CD14-positive monocyte (primary cell): Measurements from ENCODE around the gene ZNF160. TPM values are rescaled to one million over a fixed set of nuclear protein-coding genes. Genes with fewer than 3 reads are reported as not detected.
A peak's percentile ranks its signal among the peaks of the same experiment; 100 is the strongest.

ENCODE experiments used
- DNase-seq, 3 donors: peaks; one replicate each; pipeline ENCODE4 v3.0.0-alpha.2; 2011 to 2022
- H2AFZ ChIP-seq: 2 replicates; pipeline ENCODE4 v1.6.0; 2012; ENCODE audit warnings: mild to moderate bottlenecking, low read depth, low read length, inconsistent platforms; ENCODE audit not compliant: insufficient read depth, poor library complexity, severe bottlenecking
- H3K27ac ChIP-seq, 2 donors: 1 replicate in 1 of 2; 2 replicates in 1 of 2; pipeline ENCODE4 v1.5.1; 2012 to 2013; ENCODE audit warnings: low read length in 2 of 2, control low read depth in 1 of 2, inconsistent platforms in 1 of 2, low read depth in 1 of 2, mild to moderate bottlenecking in 1 of 2
- H3K27me3 ChIP-seq, 2 donors: one replicate each; pipeline versions ENCODE4 v1.6.0 to v1.6.1; 2011 to 2013; ENCODE audit warnings: low read length in 2 of 2; ENCODE audit not compliant: control insufficient read depth in 2 of 2, insufficient read depth in 2 of 2
- H3K36me3 ChIP-seq, 2 donors: replicated peaks in 1 of 2; 1 replicate in 1 of 2; 2 replicates in 1 of 2; pipeline versions ENCODE4 v1.5.1 to v1.6.1; 2012 to 2013; ENCODE audit warnings: low read length in 2 of 2, control low read depth in 1 of 2, inconsistent platforms in 1 of 2, mild to moderate bottlenecking in 1 of 2; ENCODE audit not compliant: insufficient read depth in 2 of 2, control insufficient read depth in 1 of 2
- H3K4me1 ChIP-seq, 2 donors: 1 replicate in 1 of 2; 2 replicates in 1 of 2; pipeline versions ENCODE4 v1.5.1 to v1.6.1; 2012 to 2013; ENCODE audit warnings: low read length in 2 of 2, control low read depth in 1 of 2, inconsistent platforms in 1 of 2, mild to moderate bottlenecking in 1 of 2, moderate library complexity in 1 of 2; ENCODE audit not compliant: insufficient read depth in 2 of 2, control insufficient read depth in 1 of 2
- H3K4me2 ChIP-seq: replicated peaks from 2 replicates; pipeline ENCODE3; 2012; ENCODE audit warnings: low read length, moderate library complexity, mild to moderate bottlenecking; ENCODE audit not compliant: poor library complexity, severe bottlenecking; ENCODE audit errors: extremely low read depth
- H3K4me3 ChIP-seq, 3 experiments: fragments of 200-600 bp in 1 of 3; sonication (generic) in 1 of 3; replicated peaks in 1 of 3; 1 replicate in 2 of 3; 2 replicates in 1 of 3; pipeline ENCODE4 v1.5.1; 2011 to 2013; ENCODE audit warnings: low read length in 3 of 3, mild to moderate bottlenecking in 3 of 3, control low read depth in 2 of 3, low read depth in 2 of 3, inconsistent platforms in 1 of 3, moderate library complexity in 1 of 3
- H3K79me2 ChIP-seq: 2 replicates; pipeline ENCODE4 v1.6.0; 2012; ENCODE audit warnings: mild to moderate bottlenecking, control low read depth, inconsistent platforms, low read length, moderate library complexity; ENCODE audit not compliant: insufficient read depth
- H3K9ac ChIP-seq: 2 replicates; pipeline ENCODE4 v1.6.0; 2017; ENCODE audit warnings: low read length, mild to moderate bottlenecking; ENCODE audit not compliant: insufficient read depth, poor library complexity, severe bottlenecking
- H3K9me3 ChIP-seq, 2 donors: replicated peaks in 1 of 2; 1 replicate in 1 of 2; 2 replicates in 1 of 2; pipeline versions ENCODE4 v1.5.1 to v1.6.1; 2012 to 2013; ENCODE audit warnings: low read length in 2 of 2, control low read depth in 1 of 2; ENCODE audit not compliant: control insufficient read depth in 1 of 2, insufficient read depth in 1 of 2
- H4K20me1 ChIP-seq: 2 replicates; pipeline ENCODE4 v1.6.0; 2012; ENCODE audit warnings: mild to moderate bottlenecking, low read length, control low read depth, moderate library complexity; ENCODE audit not compliant: insufficient read depth
- H3K27ac Mint-ChIP-seq, 7 donors: one replicate each; pipeline ENCODE4 v1.8.0; 2020; ENCODE audit warnings: mild to moderate bottlenecking in 7 of 7, mixed read lengths in 7 of 7, moderate library complexity in 6 of 7, inconsistent platforms in 2 of 7
- H3K27me3 Mint-ChIP-seq, 3 donors: one replicate each; pipeline ENCODE4 v1.8.0; 2021 to 2022; ENCODE audit warnings: low read depth in 3 of 3, mild to moderate bottlenecking in 3 of 3, mixed read lengths in 3 of 3, moderate library complexity in 3 of 3, inconsistent platforms in 1 of 3
- H3K36me3 Mint-ChIP-seq, 2 donors: one replicate each; pipeline ENCODE4 v1.8.0; 2020; ENCODE audit warnings: mixed read lengths in 2 of 2, inconsistent platforms in 1 of 2, mild to moderate bottlenecking in 1 of 2
- H3K4me1 Mint-ChIP-seq: one replicate; pipeline ENCODE4 v1.8.0; 2020; ENCODE audit warnings: mild to moderate bottlenecking, mixed read lengths
- H3K4me3 Mint-ChIP-seq, 2 donors: one replicate each; pipeline ENCODE4 v1.8.0; 2020; ENCODE audit warnings: mild to moderate bottlenecking in 2 of 2, mixed read lengths in 2 of 2, moderate library complexity in 1 of 2
- H3K9me3 Mint-ChIP-seq, 7 donors: one replicate each; pipeline ENCODE4 v1.8.0; 2020 to 2022; ENCODE audit warnings: mixed read lengths in 7 of 7, mild to moderate bottlenecking in 6 of 7, moderate library complexity in 6 of 7, inconsistent platforms in 2 of 7
- WGBS: methylation state at CpG from one replicate; pipeline ENCODE4 v1.1.5; 2013; ENCODE audit warnings: missing lambda C conversion rate; ENCODE audit not compliant: insufficient coverage; 5-methylcytosine and 5-hydroxymethylcytosine counted together
- intact Hi-C, 2 donors: fragments of 100-400 bp; cut with micrococcal nuclease; formaldehyde crosslinking; loops; one replicate each; pipeline versions ENCODE4 v1.15.0 to v1.15.1; 2023
- polyA plus RNA-seq, 3 donors: library from polyadenylated mRNA; depleted of rRNA in 1 of 3; unstranded in 2 of 3; stranded (reverse) in 1 of 3; fragments of 300-500 nt in 2 of 3; fragments of >200 nt in 1 of 3; fragmentation: Illumina TruSeq in 2 of 3; gene quantifications; 1 replicate in 2 of 3; 2 replicates in 1 of 3; pipeline ENCODE4 v1.2.3, GENCODE V29; 2012 to 2021
- TF ChIP-seq, protein P1 (sequence below): fragments of 200-600 bp; IDR thresholded peaks from one replicate; pipeline ENCODE4 v1.8.0; 2022; ENCODE audit warnings: antibody characterized with exemption, mild to moderate bottlenecking

ZNF160 gene
- polyA plus RNA-seq, 3 donors = 6.4 to 24.5 (median 7.7) TPM

DNA sequence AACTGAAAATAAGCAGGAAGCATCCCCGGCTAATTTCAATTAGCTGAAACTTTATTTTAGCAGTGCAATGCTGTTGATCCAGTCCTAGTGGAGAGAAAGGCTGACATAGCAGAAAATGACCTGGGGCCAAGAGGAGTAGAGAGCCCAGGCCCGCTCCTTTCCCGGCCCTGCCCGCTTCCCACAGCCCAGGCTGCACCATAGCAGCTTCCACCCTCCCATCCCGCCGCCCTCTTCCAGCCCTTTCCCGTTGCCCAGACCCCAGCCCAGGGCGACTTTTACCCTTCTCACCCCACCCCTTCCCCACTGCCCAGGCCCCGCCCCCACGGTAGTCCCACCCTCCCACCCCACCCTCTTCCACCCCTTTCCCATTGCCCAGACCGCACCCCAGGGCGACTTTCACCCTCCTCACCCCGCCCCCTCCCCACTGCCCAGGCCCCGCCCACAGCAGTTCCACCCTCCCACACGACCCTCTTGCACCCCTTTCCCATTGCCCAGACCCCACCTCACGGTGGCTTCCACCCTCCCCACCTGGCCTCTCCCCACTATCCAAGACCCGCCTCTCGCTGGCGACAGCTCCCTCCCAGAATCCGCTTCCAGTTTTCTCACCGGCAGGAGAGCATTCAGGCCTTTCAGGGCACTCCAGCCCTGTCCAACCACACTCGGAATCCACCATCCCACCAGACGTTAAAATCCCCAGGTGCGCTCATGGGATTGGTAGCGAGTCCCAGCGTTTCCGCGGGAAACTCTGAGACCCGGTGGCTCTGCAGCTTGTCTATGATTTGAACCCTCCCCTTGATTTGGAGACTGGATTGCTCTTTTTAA, 8.3 kb downstream of the ZNF160 start:
- H3K79me2 ChIP-seq = peaks cover 23% of the 10 kb centered on the region
- no peak overlapping the region for H3K4me3 ChIP-seq
- no peak overlapping the region for H3K27ac ChIP-seq
- H3K27ac Mint-ChIP-seq = peak overlapping the region in 2 of 7 donors; percentile 53 to 63
- intact Hi-C loops = no loop called here
- no peak overlapping the region for H2AFZ ChIP-seq
- H3K9ac ChIP-seq = no peak overlapping the region
- peaks cover 1 to 38% (median 17%) of the 10 kb centered on the region in 7 donors for H3K9me3 Mint-ChIP-seq
- no peaks in the 10 kb centered on the region for H3K27me3 ChIP-seq
- peak overlapping the region in 1 of 2 donors; percentile 16 for H3K4me3 Mint-ChIP-seq
- no peak overlapping the region for H3K4me2 ChIP-seq
- TF ChIP-seq, protein P1, sequence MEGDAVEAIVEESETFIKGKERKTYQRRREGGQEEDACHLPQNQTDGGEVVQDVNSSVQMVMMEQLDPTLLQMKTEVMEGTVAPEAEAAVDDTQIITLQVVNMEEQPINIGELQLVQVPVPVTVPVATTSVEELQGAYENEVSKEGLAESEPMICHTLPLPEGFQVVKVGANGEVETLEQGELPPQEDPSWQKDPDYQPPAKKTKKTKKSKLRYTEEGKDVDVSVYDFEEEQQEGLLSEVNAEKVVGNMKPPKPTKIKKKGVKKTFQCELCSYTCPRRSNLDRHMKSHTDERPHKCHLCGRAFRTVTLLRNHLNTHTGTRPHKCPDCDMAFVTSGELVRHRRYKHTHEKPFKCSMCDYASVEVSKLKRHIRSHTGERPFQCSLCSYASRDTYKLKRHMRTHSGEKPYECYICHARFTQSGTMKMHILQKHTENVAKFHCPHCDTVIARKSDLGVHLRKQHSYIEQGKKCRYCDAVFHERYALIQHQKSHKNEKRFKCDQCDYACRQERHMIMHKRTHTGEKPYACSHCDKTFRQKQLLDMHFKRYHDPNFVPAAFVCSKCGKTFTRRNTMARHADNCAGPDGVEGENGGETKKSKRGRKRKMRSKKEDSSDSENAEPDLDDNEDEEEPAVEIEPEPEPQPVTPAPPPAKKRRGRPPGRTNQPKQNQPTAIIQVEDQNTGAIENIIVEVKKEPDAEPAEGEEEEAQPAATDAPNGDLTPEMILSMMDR = no peak
- peaks cover 0 to 1% (median 0%) of the 10 kb centered on the region in 3 donors for H3K27me3 Mint-ChIP-seq
- no peaks in the 10 kb centered on the region for H3K4me1 ChIP-seq
- H3K36me3 ChIP-seq = peaks cover 27 to 76% of the 10 kb centered on the region in 2 donors
- no peaks in the 10 kb centered on the region for H3K4me1 Mint-ChIP-seq
- 95% methylated on average over 20 of the region's 29 CpGs for WGBS
- DNase-seq = no peak
- peaks cover 0 to 19% of the 10 kb centered on the region in 2 donors for H3K9me3 ChIP-seq
- H4K20me1 ChIP-seq = no peaks in the 10 kb centered on the region
- H3K36me3 Mint-ChIP-seq = peaks cover 60 to 81% of the 10 kb centered on the region in 2 donors

DNA sequence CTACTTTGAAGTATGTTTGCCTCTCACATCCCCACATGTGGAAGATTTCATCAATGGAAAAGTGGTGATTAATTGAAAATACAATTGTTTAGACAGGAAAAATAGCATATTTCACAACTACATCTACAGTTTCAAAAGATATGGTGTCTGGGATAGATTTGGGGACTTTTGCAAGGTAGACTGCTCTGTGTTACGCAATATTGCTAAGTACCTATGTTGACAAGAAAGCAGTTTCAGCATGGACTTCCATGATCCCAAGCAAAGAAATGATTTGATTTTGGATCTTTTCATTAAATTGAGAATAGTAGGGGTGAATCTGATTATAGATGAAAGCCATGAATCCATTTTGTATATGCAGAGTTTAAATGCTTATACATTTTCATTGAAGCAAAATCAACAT, 10.5 kb downstream of the ZNF160 start:
- TF ChIP-seq, protein P1 = no peak
- H3K27me3 ChIP-seq = no peaks in the 10 kb centered on the region
- H3K9ac ChIP-seq = no peak overlapping the region
- H3K4me3 Mint-ChIP-seq = no peak overlapping the region
- no peak overlapping the region for H3K27ac Mint-ChIP-seq
- peaks cover 64 to 81% of the 10 kb centered on the region in 2 donors for H3K36me3 Mint-ChIP-seq
- H3K27me3 Mint-ChIP-seq = peaks cover 0 to 1% (median 0%) of the 10 kb centered on the region in 3 donors
- H3K4me2 ChIP-seq = no peak overlapping the region
- H3K4me1 Mint-ChIP-seq = no peaks in the 10 kb centered on the region
- no peak overlapping the region for H3K4me3 ChIP-seq
- H3K27ac ChIP-seq = no peak overlapping the region
- H3K4me1 ChIP-seq = no peaks in the 10 kb centered on the region
- no peak for DNase-seq
- peaks cover 1 to 24% (median 14%) of the 10 kb centered on the region in 7 donors for H3K9me3 Mint-ChIP-seq
- peaks cover 0 to 8% of the 10 kb centered on the region in 2 donors for H3K9me3 ChIP-seq
- H2AFZ ChIP-seq = no peak overlapping the region
- 50% methylated on average over 1 of the region's 1 CpG for WGBS
- intact Hi-C loops = no loop called here
- H4K20me1 ChIP-seq = no peaks in the 10 kb centered on the region
- peaks cover 6% of the 10 kb centered on the region for H3K79me2 ChIP-seq
- peaks cover 39 to 74% of the 10 kb centered on the region in 2 donors for H3K36me3 ChIP-seq
